Measurements from ENCODE around the gene GALNT2.

The GALNT2 gene

GRCh38 chr1:230322967-230323547 lies 256.0 kb downstream of the GALNT2 start:
- no peak for DNase-seq (ENCODE audit: low spot score)

- DNase-seq (ENCODE audit: low spot score): no peak
These were observed 256.6 kb downstream of the GALNT2 start for GRCh38 chr1:230323686-230324085.

- no peak for DNase-seq (ENCODE audit: low spot score)
These were observed 260.2 kb downstream of the GALNT2 start for GRCh38 chr1:230326971-230327891.

- DNase-seq (ENCODE audit: low spot score): no peak
These were observed 260.9 kb downstream of the GALNT2 start for GRCh38 chr1:230327892-230328284.

GRCh38 chr1:230328342-230329015 lies 261.4 kb downstream of the GALNT2 start:
- no peak for DNase-seq (ENCODE audit: low spot score)

GRCh38 chr1:230330157-230330556 lies 263.1 kb downstream of the GALNT2 start:
- no peak for DNase-seq (ENCODE audit: low spot score)

Measured in RKO (cell line).